Measurements from ENCODE around the gene HDDC3.
"Not testable (repeated sequence)": the region's sequence is repeated elsewhere in the genome, so short reads cannot be mapped to it uniquely, and the experiment has no call there.

The HDDC3 gene

DNA sequence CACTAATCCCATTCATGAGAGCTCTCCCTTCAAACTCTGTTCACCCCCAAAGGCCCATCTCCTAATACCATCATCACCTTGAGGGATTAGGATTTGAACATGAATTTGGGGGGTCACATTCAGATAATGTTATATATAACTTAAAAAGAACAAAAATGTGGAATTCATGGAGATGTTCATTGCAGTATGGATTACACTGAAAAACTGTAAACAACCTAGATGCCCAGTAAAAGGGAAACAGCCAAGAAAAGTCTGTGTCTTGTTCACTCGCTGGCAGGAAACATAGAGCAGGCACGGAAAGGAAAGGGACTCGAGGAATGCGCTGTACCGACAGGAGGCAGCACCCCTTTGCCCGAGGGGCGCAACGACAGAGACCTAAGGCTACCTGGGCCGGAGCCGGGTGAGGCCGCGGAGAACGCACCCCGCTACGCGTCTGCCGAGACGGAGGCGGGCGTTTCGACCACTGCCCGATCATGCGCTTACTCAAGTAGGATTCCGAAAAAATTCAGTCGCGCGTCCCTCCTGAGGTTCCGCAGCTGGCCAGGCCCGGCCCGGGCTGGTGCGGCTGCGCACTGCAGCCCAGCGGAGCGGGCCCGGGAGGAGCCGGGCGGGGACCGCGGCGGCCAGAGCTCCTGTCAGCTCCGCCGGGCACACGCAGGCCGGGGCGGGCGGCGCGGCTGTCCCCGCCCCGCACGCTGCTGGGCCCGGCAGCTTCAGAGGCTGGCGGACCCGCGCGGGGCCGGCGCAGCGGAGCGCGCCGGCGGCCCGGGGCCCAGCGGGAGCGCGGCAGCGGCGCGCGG is 30.1 kb downstream of the HDDC3 start:
- WGBS (ENCODE audit: insufficient coverage, insufficient read length) = no CpG with 5 or more reads among the region's 71 CpGs
- peaks cover 3% of the 10 kb centered on the region for H3K4me1 ChIP-seq (ENCODE audit: control insufficient read depth, insufficient read depth, low read length)
- H3K27me3 ChIP-seq (ENCODE audit: control insufficient read depth, insufficient read depth, low read length) = peaks cover 2% of the 10 kb centered on the region; the same call in 1 of the 2 replicates
- no peaks in the 10 kb centered on the region for H3K9me3 ChIP-seq (ENCODE audit: control insufficient read depth, insufficient read depth, low read length)
- H3K36me3 ChIP-seq (ENCODE audit: control insufficient read depth, insufficient read depth, low read length) = no peaks in the 10 kb centered on the region; the same call in 1 of the 2 replicates
- no peak for DNase-seq (ENCODE audit: low read depth, low spot score)
- peak overlapping the region; percentile 84; the same call in 1 of the 2 replicates for H3K4me3 ChIP-seq (ENCODE audit: low read length)
- H3K27ac ChIP-seq (ENCODE audit: low read length) = no peak overlapping the region

DNA sequence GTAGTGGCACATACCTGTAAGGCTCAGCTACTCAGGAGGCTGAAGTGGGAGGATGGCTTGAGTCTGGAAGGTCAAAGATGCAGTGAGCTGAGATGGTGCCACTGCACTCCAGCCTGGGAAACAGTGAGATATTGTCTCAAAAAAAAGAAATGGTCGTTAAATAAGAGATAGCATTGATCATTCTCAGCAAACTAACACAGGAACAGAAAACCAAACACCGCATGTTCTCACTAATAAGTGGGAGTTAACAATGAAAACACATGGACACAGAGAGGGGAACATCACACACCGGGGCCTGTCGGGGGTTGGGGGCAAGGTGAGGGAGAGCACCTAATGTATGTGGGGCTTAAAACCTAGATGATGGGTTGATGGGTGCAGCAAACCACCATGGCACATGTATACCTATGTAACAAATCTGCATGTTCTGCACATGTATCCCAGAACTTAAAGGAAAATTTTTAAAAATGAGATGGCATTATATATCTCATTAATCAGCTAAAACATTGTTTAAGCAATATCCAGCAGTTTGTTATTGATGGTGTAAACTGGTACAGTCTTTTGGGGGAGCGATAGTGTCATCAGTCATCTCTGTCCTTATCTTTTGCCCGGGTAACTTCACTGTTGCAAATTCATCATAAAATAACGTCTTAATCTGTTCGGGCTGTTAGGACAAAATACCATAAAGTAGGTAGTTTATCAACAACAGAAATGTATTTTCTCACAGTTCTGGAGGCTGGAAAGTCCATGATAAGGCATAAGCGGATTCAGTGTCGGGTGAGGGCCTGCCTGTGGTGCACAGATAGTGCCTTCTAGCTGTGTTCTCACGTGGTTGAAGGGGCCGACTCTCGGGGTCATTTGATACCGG is 30.9 kb downstream of the HDDC3 start:
- Histone ChIP-seq H3K4me3 (ENCODE audit: low read length) (no peak overlapping the region), H3K4me1 (ENCODE audit: control insufficient read depth, insufficient read depth, low read length) (peaks cover 3% of the 10 kb centered on the region), H3K27ac (ENCODE audit: low read length) (no peak overlapping the region), H3K27me3 (ENCODE audit: control insufficient read depth, insufficient read depth, low read length) (peaks cover 2% of the 10 kb centered on the region; the same call in 1 of the 2 replicates), H3K36me3 (ENCODE audit: control insufficient read depth, insufficient read depth, low read length) (no peaks in the 10 kb centered on the region; the same call in 1 of the 2 replicates), H3K9me3 (ENCODE audit: control insufficient read depth, insufficient read depth, low read length) (no peaks in the 10 kb centered on the region)
- no peak for DNase-seq (ENCODE audit: low read depth, low spot score)
- no CpG with 5 or more reads among the region's 14 CpGs for WGBS (ENCODE audit: insufficient coverage, insufficient read length)

DNA sequence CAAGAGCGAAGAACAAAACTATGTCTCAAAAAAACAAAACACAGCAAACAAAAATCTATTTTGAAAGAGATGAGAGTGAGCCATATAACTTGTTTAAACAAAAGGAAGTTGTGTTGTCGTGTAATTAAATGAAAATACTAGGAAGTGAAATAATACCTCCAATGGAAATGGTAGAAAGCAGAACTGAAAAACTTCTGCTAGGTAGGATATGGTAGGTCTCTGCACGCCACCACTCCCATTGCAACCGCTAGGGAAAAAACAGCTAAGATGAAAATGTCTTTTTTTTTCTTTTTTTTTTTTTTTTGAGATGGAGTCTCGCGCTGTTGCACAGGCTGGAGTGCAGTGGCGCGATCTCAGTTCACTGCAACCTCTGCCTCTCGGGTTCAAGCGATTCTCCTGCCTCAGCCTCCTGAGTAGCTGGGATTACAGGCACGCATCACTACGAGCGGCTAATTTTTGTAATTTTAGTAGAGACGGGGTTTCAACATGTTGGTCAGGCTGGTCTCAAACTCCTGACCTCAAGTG is 35.2 kb downstream of the HDDC3 start:
- not testable (repeated sequence) for H3K4me1 ChIP-seq (ENCODE audit: control insufficient read depth, insufficient read depth, low read length); DNase-seq (ENCODE audit: low read depth, low spot score); H3K27ac ChIP-seq (ENCODE audit: low read length); H3K36me3 ChIP-seq (ENCODE audit: control insufficient read depth, insufficient read depth, low read length); H3K27me3 ChIP-seq (ENCODE audit: control insufficient read depth, insufficient read depth, low read length); H3K4me3 ChIP-seq (ENCODE audit: low read length); H3K9me3 ChIP-seq (ENCODE audit: control insufficient read depth, insufficient read depth, low read length)
- WGBS (ENCODE audit: insufficient coverage, insufficient read length) = 100% methylated on average over 1 of the region's 14 CpGs

DNA sequence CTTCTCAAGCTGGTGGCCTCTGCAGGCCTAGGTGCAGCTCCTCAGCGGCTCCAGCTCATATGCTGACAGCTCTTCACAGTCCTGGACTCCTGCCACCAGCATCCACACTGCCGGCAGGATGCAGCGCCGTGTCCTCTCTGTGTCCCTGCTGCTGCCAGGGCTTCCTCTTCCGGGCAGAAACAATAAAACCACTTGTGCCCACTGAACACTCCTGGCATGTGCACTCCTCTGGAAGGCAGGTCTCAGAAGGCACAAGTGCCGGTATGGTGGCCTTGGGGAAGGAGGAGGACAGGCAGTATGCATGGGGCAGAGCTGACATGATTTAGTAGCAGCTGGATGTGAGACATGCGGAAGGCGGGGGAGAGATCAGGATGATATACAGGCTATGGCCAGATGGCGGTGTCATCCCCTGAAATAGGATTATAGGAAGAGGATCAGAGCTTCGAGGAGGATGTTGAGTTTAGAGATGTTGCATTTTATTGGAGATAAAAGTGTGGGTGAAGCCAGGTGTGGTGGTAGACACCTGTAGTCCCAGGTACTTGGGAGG is 36.7 kb downstream of the HDDC3 start:
- DNase-seq (ENCODE audit: low read depth, low spot score) = no peak
- Histone ChIP-seq H3K9me3 (ENCODE audit: control insufficient read depth, insufficient read depth, low read length) (no peaks in the 10 kb centered on the region), H3K4me1 (ENCODE audit: control insufficient read depth, insufficient read depth, low read length) (no peaks in the 10 kb centered on the region), H3K27me3 (ENCODE audit: control insufficient read depth, insufficient read depth, low read length) (no peaks in the 10 kb centered on the region), H3K36me3 (ENCODE audit: control insufficient read depth, insufficient read depth, low read length) (no peaks in the 10 kb centered on the region), H3K27ac (ENCODE audit: low read length) (no peak overlapping the region), H3K4me3 (ENCODE audit: low read length) (no peak overlapping the region)
- WGBS (ENCODE audit: insufficient coverage, insufficient read length) = 100% methylated on average over 1 of the region's 10 CpGs

DNA sequence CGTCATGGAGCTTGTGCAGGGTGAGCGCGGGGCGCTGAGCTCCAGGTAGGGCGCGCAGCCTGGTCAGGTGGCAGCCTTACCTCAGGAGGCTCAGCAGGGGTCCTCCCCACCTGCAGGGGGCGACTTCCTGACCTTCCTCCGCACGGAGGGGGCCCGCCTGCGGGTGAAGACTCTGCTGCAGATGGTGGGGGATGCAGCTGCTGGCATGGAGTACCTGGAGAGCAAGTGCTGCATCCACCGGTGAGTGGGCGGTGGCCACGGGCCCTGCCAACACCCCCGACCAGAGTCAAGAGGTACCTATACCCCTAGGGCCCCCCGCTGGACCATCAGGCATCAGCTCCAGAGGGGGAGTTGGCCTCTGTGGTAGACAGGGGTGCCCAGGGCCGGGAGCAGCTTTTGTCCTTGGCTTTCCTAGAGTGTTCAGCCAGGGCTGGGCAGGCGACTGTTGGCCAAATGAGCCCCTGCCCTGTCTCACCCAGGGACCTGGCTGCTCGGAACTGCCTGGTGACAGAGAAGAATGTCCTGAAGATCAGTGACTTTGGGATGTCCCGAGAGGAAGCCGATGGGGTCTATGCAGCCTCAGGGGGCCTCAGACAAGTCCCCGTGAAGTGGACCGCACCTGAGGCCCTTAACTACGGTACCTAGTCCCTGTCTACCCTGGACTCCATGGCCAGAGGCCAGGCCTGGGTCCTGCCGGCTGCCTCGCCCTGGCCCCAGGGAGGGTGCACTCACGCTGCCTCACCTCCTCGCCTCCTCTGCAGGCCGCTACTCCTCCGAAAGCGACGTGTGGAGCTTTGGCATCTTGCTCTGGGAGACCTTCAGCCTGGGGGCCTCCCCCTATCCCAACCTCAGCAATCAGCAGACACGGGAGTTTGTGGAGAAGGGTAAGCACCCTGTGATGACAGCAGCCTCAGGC is 38.9 kb downstream of the HDDC3 start:
- WGBS (ENCODE audit: insufficient coverage, insufficient read length) = no CpG with 5 or more reads among the region's 33 CpGs
- Histone ChIP-seq H3K36me3 (ENCODE audit: control insufficient read depth, insufficient read depth, low read length) (no peaks in the 10 kb centered on the region), H3K4me1 (ENCODE audit: control insufficient read depth, insufficient read depth, low read length) (no peaks in the 10 kb centered on the region), H3K27me3 (ENCODE audit: control insufficient read depth, insufficient read depth, low read length) (no peaks in the 10 kb centered on the region), H3K9me3 (ENCODE audit: control insufficient read depth, insufficient read depth, low read length) (no peaks in the 10 kb centered on the region), H3K27ac (ENCODE audit: low read length) (no peak overlapping the region), H3K4me3 (ENCODE audit: low read length) (no peak overlapping the region)
- no peak for DNase-seq (ENCODE audit: low read depth, low spot score)

DNA sequence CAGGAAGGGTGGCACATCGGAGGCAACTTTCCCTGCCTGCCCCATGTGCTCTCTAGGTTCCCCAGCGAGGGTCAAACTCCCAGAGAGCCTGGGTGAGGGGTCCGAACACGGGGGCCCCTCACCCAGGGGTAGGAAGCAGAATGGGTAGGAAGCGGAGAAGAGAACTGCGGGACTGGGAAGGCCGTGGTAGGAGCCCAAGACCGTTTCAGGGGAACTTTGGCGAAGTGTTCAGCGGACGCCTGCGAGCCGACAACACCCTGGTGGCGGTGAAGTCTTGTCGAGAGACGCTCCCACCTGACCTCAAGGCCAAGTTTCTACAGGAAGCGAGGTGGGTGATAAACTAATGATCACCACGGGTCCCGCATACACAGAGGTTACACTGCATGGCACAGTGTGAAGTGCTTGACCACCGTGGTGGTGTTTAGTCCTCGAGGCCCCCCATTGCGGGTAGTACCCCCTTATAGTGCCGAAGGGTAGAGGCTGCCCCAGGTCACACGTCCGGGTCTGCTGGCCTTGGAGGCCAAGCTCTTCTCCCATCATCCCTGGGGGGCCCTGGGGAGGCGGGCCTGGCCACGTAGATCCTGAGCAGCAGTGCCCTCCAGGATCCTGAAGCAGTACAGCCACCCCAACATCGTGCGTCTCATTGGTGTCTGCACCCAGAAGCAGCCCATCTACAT is 39.7 kb downstream of the HDDC3 start:
- H3K9me3 ChIP-seq (ENCODE audit: control insufficient read depth, insufficient read depth, low read length) = no peaks in the 10 kb centered on the region
- no peaks in the 10 kb centered on the region for H3K36me3 ChIP-seq (ENCODE audit: control insufficient read depth, insufficient read depth, low read length)
- H3K4me1 ChIP-seq (ENCODE audit: control insufficient read depth, insufficient read depth, low read length) = no peaks in the 10 kb centered on the region
- H3K27ac ChIP-seq (ENCODE audit: low read length) = no peak overlapping the region
- DNase-seq (ENCODE audit: low read depth, low spot score) = no peak
- no peak overlapping the region for H3K4me3 ChIP-seq (ENCODE audit: low read length)
- no CpG with 5 or more reads among the region's 29 CpGs for WGBS (ENCODE audit: insufficient coverage, insufficient read length)
- no peaks in the 10 kb centered on the region for H3K27me3 ChIP-seq (ENCODE audit: control insufficient read depth, insufficient read depth, low read length)

DNA sequence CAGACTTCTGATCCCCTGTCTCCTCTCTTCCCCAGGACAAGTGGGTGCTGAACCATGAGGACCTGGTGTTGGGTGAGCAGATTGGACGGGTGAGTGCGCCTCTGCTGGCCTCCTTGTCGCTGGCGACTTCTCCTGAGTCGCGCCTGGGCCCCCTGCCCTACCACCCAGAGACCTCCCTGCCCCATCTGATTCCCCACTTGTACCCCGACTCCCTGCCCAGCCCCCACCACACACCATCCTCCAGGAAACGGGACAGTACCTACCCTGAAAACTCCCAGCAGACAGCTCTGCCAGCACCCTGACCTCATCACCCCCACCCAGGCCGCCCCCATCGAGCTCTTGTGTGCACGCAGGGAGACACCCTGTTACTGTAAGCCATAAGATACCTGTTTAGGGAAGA is 40.3 kb downstream of the HDDC3 start:
- no CpG with 5 or more reads among the region's 11 CpGs for WGBS (ENCODE audit: insufficient coverage, insufficient read length)
- Histone ChIP-seq H3K9me3 (ENCODE audit: control insufficient read depth, insufficient read depth, low read length) (no peaks in the 10 kb centered on the region), H3K4me1 (ENCODE audit: control insufficient read depth, insufficient read depth, low read length) (no peaks in the 10 kb centered on the region)

DNA sequence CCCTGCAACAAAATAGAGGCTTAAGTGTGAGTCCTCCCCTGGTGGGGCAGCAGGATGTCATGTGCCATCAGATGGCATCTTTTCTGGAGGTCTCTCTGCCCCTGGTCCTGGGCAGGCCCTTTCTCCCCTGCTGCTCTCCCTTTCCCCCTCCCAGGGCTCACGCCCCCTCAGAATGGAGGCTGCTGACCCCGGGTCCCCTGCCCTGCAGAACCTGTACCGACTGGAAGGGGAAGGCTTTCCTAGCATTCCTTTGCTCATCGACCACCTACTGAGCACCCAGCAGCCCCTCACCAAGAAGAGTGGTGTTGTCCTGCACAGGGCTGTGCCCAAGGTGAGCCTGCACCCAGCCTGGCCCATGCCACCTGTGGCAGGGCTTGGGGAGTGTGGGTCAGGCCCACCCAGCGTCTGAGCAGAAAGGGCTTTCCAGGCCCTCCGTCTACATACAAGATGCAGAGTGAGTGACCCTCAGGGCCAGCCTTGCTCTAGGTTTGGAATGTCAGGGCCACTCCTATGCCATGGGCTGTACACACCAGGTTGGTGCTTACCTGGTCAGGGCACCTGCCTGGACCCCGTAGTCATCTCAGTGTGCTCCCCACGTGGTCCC is 40.9 kb downstream of the HDDC3 start:
- Histone ChIP-seq H3K27ac (ENCODE audit: low read length) (no peak overlapping the region), H3K4me1 (ENCODE audit: control insufficient read depth, insufficient read depth, low read length) (no peaks in the 10 kb centered on the region), H3K4me3 (ENCODE audit: low read length) (no peak overlapping the region), H3K36me3 (ENCODE audit: control insufficient read depth, insufficient read depth, low read length) (no peaks in the 10 kb centered on the region), H3K9me3 (ENCODE audit: control insufficient read depth, insufficient read depth, low read length) (no peaks in the 10 kb centered on the region), H3K27me3 (ENCODE audit: control insufficient read depth, insufficient read depth, low read length) (no peaks in the 10 kb centered on the region)
- no peak for DNase-seq (ENCODE audit: low read depth, low spot score)
- WGBS (ENCODE audit: insufficient coverage, insufficient read length) = no CpG with 5 or more reads among the region's 8 CpGs

More for the DNA sequence above, 40.3 kb downstream of the HDDC3 start:
- H3K4me3 ChIP-seq (ENCODE audit: low read length) = no peak overlapping the region
- H3K36me3 ChIP-seq (ENCODE audit: control insufficient read depth, insufficient read depth, low read length) = no peaks in the 10 kb centered on the region
- no peak overlapping the region for H3K27ac ChIP-seq (ENCODE audit: low read length)
- H3K27me3 ChIP-seq (ENCODE audit: control insufficient read depth, insufficient read depth, low read length) = no peaks in the 10 kb centered on the region
- DNase-seq (ENCODE audit: low read depth, low spot score) = no peak

DNA sequence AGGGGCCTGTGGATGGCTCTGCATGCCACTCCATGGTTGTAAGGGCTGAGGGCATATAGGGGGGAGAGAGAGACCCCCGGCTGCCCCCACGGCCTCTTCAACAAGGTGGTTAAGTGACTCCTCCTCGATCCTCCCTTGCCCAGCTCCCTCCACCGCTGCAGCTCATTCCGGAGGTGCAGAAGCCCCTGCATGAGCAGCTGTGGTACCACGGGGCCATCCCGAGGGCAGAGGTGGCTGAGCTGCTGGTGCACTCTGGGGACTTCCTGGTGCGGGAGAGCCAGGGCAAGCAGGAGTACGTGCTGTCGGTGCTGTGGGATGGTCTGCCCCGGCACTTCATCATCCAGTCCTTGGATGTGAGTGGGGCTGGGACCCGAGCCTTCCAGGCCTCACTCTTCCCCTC is 41.5 kb downstream of the HDDC3 start:
- DNase-seq (ENCODE audit: low read depth, low spot score) = no peak
- H3K27me3 ChIP-seq (ENCODE audit: control insufficient read depth, insufficient read depth, low read length) = no peaks in the 10 kb centered on the region
- H3K4me3 ChIP-seq (ENCODE audit: low read length) = no peak overlapping the region
- H3K9me3 ChIP-seq (ENCODE audit: control insufficient read depth, insufficient read depth, low read length) = no peaks in the 10 kb centered on the region
- H3K27ac ChIP-seq (ENCODE audit: low read length) = no peak overlapping the region
- H3K4me1 ChIP-seq (ENCODE audit: control insufficient read depth, insufficient read depth, low read length) = no peaks in the 10 kb centered on the region
- no CpG with 5 or more reads among the region's 12 CpGs for whole genome bisulfite sequencing (ENCODE audit: insufficient coverage, insufficient read length)
- H3K36me3 ChIP-seq (ENCODE audit: control insufficient read depth, insufficient read depth, low read length) = no peaks in the 10 kb centered on the region

All from iPS DF 6.9 (cell line).